HepG2 (cell line): Measurements from ENCODE around the gene NDE1. TPM values are rescaled to one million over a fixed set of nuclear protein-coding genes. Genes with fewer than 3 reads are reported as not detected.
A peak's percentile ranks its signal among the peaks of the same experiment; 100 is the strongest.

ENCODE experiments used
- BHLHE40 ChIP-seq: IDR thresholded peaks from 2 replicates; pipeline ENCODE4 v1.6.1; 2011; ENCODE audit warnings: low read length, improper control_type of control experiment
- ERF ChIP-seq: IDR thresholded peaks from 2 replicates; pipeline ENCODE4 v1.6.1; 2018; ENCODE audit warnings: missing biosample characterization, missing genetic modification reagents
- PPARG ChIP-seq: conservative IDR thresholded peaks from 2 replicates; pipeline ENCODE4 v1.6.1; 2016; ENCODE audit warnings: missing biosample characterization, missing genetic modification reagents
- ZFP36 ChIP-seq: fragments of 150-350 bp; IDR thresholded peaks from 2 replicates; pipeline ENCODE4 v1.6.1; 2018; ENCODE audit warnings: borderline replicate concordance, low read length, low read depth; ENCODE audit not compliant: partially characterized antibody
- ZNF512B ChIP-seq: sonication (generic); formaldehyde crosslinking; IDR thresholded peaks from 2 replicates; pipeline ENCODE4 v1.5.1; 2020; ENCODE audit warnings: missing genetic modification reagents, mild to moderate bottlenecking, borderline replicate concordance
- ZNF781 ChIP-seq: sonication (generic); formaldehyde crosslinking; IDR thresholded peaks from 2 replicates; pipeline ENCODE4 v1.5.1; 2020; ENCODE audit warnings: borderline replicate concordance, mild to moderate bottlenecking, missing genetic modification reagents; ENCODE audit errors: not compliant biosample characterization
- polyA plus RNA-seq, 8 experiments: library from polyadenylated mRNA; depleted of rRNA in 3 of 8; stranded (reverse) in 7 of 8; unstranded in 1 of 8; fragments of >200 nt; fragmentation: Illumina TruSeq in 4 of 8; extraction: Trizol in 4 of 8; gene quantifications; 2 replicates each; pipeline versions ENCODE4 v1.2.1 to v1.2.3, GENCODE V29; 2011 to 2016; ENCODE audit warnings: low read depth in 4 of 8, missing spikeins in 1 of 8, mixed read lengths in 1 of 8; ENCODE audit not compliant: insufficient read depth in 1 of 8
- total RNA-seq, 5 experiments: library from RNA; depleted of rRNA; stranded (reverse); fragments of >200 nt; fragmentation: Illumina TruSeq; extraction: Trizol; gene quantifications; 2 replicates each; pipeline ENCODE4 v1.2.3, GENCODE V29; 2016; ENCODE audit warnings: low read depth in 1 of 5
- TF ChIP-seq, protein P1 (sequence below), 2 experiments: sonication (generic) in 1 of 2; formaldehyde crosslinking in 1 of 2; IDR thresholded peaks; 2 replicates each; pipeline versions ENCODE4 v1.4.0 to v1.6.1; 2016 to 2020; ENCODE audit warnings: borderline replicate concordance in 1 of 2, low read depth in 1 of 2, mild to moderate bottlenecking in 1 of 2, missing genetic modification reagents in 1 of 2
- TF ChIP-seq, protein P2 (sequence below), 2 experiments: fragments of 450-650 bp in 1 of 2; sonication (generic) in 1 of 2; formaldehyde crosslinking in 1 of 2; IDR thresholded peaks; 2 replicates each; pipeline versions ENCODE4 v1.6.1 to v1.8.0; 2016 to 2022; ENCODE audit warnings: antibody characterized with exemption in 1 of 2, mild to moderate bottlenecking in 1 of 2, missing genetic modification reagents in 1 of 2

NDE1 gene
- total and polyA plus RNA-seq, 2 of the 13 experiments (the other 11 are each of a cell fraction or from before 2014, with no cell fraction given), result 40.9 to 72.5 TPM

- TF ChIP-seq, protein P1, sequence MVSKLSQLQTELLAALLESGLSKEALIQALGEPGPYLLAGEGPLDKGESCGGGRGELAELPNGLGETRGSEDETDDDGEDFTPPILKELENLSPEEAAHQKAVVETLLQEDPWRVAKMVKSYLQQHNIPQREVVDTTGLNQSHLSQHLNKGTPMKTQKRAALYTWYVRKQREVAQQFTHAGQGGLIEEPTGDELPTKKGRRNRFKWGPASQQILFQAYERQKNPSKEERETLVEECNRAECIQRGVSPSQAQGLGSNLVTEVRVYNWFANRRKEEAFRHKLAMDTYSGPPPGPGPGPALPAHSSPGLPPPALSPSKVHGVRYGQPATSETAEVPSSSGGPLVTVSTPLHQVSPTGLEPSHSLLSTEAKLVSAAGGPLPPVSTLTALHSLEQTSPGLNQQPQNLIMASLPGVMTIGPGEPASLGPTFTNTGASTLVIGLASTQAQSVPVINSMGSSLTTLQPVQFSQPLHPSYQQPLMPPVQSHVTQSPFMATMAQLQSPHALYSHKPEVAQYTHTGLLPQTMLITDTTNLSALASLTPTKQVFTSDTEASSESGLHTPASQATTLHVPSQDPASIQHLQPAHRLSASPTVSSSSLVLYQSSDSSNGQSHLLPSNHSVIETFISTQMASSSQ (IDR thresholded peaks at IDR 0.05; ENCODE audit: low read depth), result 0 out of 2 replicates have a peak, but pooled peaks have one; percentile 17
- TF ChIP-seq, protein P1 (CRISPR knock-in tag; IDR thresholded peaks at IDR 0.05; ENCODE audit: borderline replicate concordance), result no peak; the same call in 1 of the 2 replicates
- peak; percentile 37; the same call in 1 of the 2 replicates for TF ChIP-seq BHLHE40
- TF ChIP-seq ZFP36, result no peak
- TF ChIP-seq ZNF781, result peak; percentile 56
- peak; percentile 93 for TF ChIP-seq PPARG (CRISPR knock-in tag)
- TF ChIP-seq, protein P2, sequence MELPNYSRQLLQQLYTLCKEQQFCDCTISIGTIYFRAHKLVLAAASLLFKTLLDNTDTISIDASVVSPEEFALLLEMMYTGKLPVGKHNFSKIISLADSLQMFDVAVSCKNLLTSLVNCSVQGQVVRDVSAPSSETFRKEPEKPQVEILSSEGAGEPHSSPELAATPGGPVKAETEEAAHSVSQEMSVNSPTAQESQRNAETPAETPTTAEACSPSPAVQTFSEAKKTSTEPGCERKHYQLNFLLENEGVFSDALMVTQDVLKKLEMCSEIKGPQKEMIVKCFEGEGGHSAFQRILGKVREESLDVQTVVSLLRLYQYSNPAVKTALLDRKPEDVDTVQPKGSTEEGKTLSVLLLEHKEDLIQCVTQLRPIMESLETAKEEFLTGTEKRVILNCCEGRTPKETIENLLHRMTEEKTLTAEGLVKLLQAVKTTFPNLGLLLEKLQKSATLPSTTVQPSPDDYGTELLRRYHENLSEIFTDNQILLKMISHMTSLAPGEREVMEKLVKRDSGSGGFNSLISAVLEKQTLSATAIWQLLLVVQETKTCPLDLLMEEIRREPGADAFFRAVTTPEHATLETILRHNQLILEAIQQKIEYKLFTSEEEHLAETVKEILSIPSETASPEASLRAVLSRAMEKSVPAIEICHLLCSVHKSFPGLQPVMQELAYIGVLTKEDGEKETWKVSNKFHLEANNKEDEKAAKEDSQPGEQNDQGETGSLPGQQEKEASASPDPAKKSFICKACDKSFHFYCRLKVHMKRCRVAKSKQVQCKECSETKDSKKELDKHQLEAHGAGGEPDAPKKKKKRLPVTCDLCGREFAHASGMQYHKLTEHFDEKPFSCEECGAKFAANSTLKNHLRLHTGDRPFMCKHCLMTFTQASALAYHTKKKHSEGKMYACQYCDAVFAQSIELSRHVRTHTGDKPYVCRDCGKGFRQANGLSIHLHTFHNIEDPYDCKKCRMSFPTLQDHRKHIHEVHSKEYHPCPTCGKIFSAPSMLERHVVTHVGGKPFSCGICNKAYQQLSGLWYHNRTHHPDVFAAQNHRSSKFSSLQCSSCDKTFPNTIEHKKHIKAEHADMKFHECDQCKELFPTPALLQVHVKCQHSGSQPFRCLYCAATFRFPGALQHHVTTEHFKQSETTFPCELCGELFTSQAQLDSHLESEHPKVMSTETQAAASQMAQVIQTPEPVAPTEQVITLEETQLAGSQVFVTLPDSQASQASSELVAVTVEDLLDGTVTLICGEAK (IDR thresholded peaks at IDR 0.05), result no peak
- TF ChIP-seq, protein P2 (CRISPR knock-in tag; IDR thresholded peaks at IDR 0.05), result peak; percentile 84
- peak; percentile 62; the same call in 1 of the 2 replicates for TF ChIP-seq ERF (CRISPR knock-in tag)
- 0 out of 2 replicates have a peak, but pooled peaks have one; percentile 34 for TF ChIP-seq ZNF512B
Measured at GRCh38 chr16:15610369-15610871, 39.6 kb upstream of the NDE1 start (continued).
